Keratinocyte (primary cell): Measurements from ENCODE around the gene DYNC1I1. TPM values are rescaled to one million over a fixed set of nuclear protein-coding genes. Genes with fewer than 3 reads are reported as not detected.

Experiments
- DNase-seq: peaks from one replicate; pipeline ENCODE4 v3.0.0-alpha.2; 2011; ENCODE audit warnings: low read depth, missing footprints, low spot score
- FAIRE-seq: peaks from 2 replicates; lab custom pipeline; 2011; peaks lifted over from hg19 to GRCh38; lab: Jason Lieb, UNC
- H2AFZ ChIP-seq: 2 replicates; pipeline ENCODE4 v1.6.0; 2012; ENCODE audit warnings: low read length, control low read depth, inconsistent platforms; ENCODE audit not compliant: control insufficient read depth
- H3K27ac ChIP-seq: 2 replicates; pipeline ENCODE4 v1.5.1; 2011; ENCODE audit warnings: low read length; ENCODE audit not compliant: control insufficient read depth, insufficient read depth
- H3K27me3 ChIP-seq: 3 replicates; pipeline ENCODE4 v1.6.0; 2011; ENCODE audit warnings: low read length; ENCODE audit not compliant: control insufficient read depth, insufficient read depth; ENCODE audit errors: extremely low read depth
- H3K36me3 ChIP-seq, 2 experiments: 2 replicates in 1 of 2; 3 replicates in 1 of 2; pipeline ENCODE4 v1.5.1; 2011; ENCODE audit warnings: low read length in 2 of 2, mild to moderate bottlenecking in 1 of 2; ENCODE audit not compliant: control insufficient read depth in 2 of 2, insufficient read depth in 2 of 2; ENCODE audit errors: extremely low read depth in 1 of 2
- H3K4me1 ChIP-seq: 3 replicates; pipeline ENCODE4 v1.5.1; 2011; ENCODE audit warnings: low read length; ENCODE audit not compliant: control insufficient read depth, insufficient read depth; ENCODE audit errors: extremely low read depth
- H3K4me2 ChIP-seq: 3 replicates; pipeline ENCODE4 v1.6.0; 2011; ENCODE audit warnings: low read depth, low read length; ENCODE audit not compliant: control insufficient read depth, insufficient read depth; ENCODE audit errors: extremely low read depth
- H3K4me3 ChIP-seq, 3 experiments: fragments of 200-600 bp in 1 of 3; sonication (generic) in 1 of 3; 2 replicates in 2 of 3; 3 replicates in 1 of 3; pipeline ENCODE4 v1.5.1; 2011 to 2016; ENCODE audit warnings: low read length in 3 of 3, mild to moderate bottlenecking in 3 of 3, control low read depth in 2 of 3, inconsistent platforms in 1 of 3, low read depth in 1 of 3, mixed read lengths in 1 of 3, mixed run types in 1 of 3, moderate library complexity in 1 of 3; ENCODE audit not compliant: control insufficient read depth in 2 of 3, insufficient read depth in 2 of 3; ENCODE audit errors: extremely low read depth in 1 of 3
- H3K79me2 ChIP-seq: 2 replicates; pipeline ENCODE4 v1.6.0; 2012; ENCODE audit warnings: low read length; ENCODE audit not compliant: control insufficient read depth, insufficient read depth
- H3K9ac ChIP-seq: 3 replicates; pipeline ENCODE4 v1.6.0; 2011; ENCODE audit warnings: low read length; ENCODE audit not compliant: control insufficient read depth, insufficient read depth; ENCODE audit errors: extremely low read depth
- H3K9me1 ChIP-seq: 3 replicates; pipeline ENCODE4 v1.6.0; 2011; ENCODE audit warnings: low read length; ENCODE audit not compliant: control insufficient read depth, insufficient read depth; ENCODE audit errors: extremely low read depth
- H3K9me3 ChIP-seq: 2 replicates; pipeline ENCODE4 v1.5.1; 2012; ENCODE audit warnings: low read depth, low read length; ENCODE audit not compliant: control insufficient read depth
- H4K20me1 ChIP-seq: 3 replicates; pipeline ENCODE4 v1.6.0; 2011; ENCODE audit warnings: low read length; ENCODE audit not compliant: control insufficient read depth, insufficient read depth; ENCODE audit errors: extremely low read depth
- EZH2 ChIP-seq: IDR thresholded peaks from one replicate; pipeline ENCODE4 v1.6.1; 2012; ENCODE audit warnings: inconsistent platforms, mild to moderate bottlenecking, low read length, moderate library complexity
- dilution Hi-C: fragments of 300-500 bp; cut with MboI; formaldehyde crosslinking; loops from one replicate; pipeline ENCODE4 v1.7.0; 2020; ENCODE audit warnings: low sequenced_read_pairs; ENCODE audit not compliant: extremely low pct_ligation_motif_present
- polyA plus RNA-seq, 5 experiments: library from polyadenylated mRNA; depleted of rRNA in 3 of 5; stranded (reverse) in 3 of 5; stranded (forward) in 1 of 5; unstranded in 1 of 5; fragments of >200 nt; gene quantifications; 1 replicate in 1 of 5; 2 replicates in 3 of 5; 3 replicates in 1 of 5; pipeline versions ENCODE4 v1.2.1 to v1.2.3, GENCODE V29; 2011 to 2012; ENCODE audit warnings: missing spikeins in 2 of 5, low read depth in 1 of 5, low replicate concordance in 1 of 5
- TF ChIP-seq, protein P1 (sequence below), 3 experiments: IDR thresholded peaks in 1 of 3; conservative IDR thresholded peaks in 1 of 3; optimal IDR thresholded peaks in 1 of 3; 2 replicates in 2 of 3; 3 replicates in 1 of 3; pipeline versions ENCODE3 to v1.5.1; 2011; ENCODE audit warnings: low read length in 3 of 3, mild to moderate bottlenecking in 3 of 3, moderate library complexity in 2 of 3, control low read depth in 1 of 3, inconsistent platforms in 1 of 3; ENCODE audit not compliant: insufficient read depth in 2 of 3; ENCODE audit errors: extremely low read depth in 1 of 3

The DYNC1I1 gene
- polyA plus RNA-seq, 1 donor (not counting 4 experiments of a cell fraction or from before 2014, with no cell fraction given): 0.10 TPM

GRCh38 chr7:95843286-95843685, 70.9 kb downstream of the DYNC1I1 start:
- Histone ChIP-seq H3K36me3 (no peaks in the 10 kb centered on the region), H3K4me2 (no peak overlapping the region), H3K9me3 (no peaks in the 10 kb centered on the region), H3K9ac (no peak overlapping the region), H3K4me1 (no peaks in the 10 kb centered on the region), H3K9me1 (no peaks in the 10 kb centered on the region), H4K20me1 (no peaks in the 10 kb centered on the region), H3K27me3 (no peaks in the 10 kb centered on the region), H2AFZ (no peak overlapping the region), H3K4me3 (no peak overlapping the region), H3K79me2 (no peaks in the 10 kb centered on the region), H3K27ac (no peak overlapping the region)
- dilution Hi-C loops: no loop called here
- TF ChIP-seq, protein P1, sequence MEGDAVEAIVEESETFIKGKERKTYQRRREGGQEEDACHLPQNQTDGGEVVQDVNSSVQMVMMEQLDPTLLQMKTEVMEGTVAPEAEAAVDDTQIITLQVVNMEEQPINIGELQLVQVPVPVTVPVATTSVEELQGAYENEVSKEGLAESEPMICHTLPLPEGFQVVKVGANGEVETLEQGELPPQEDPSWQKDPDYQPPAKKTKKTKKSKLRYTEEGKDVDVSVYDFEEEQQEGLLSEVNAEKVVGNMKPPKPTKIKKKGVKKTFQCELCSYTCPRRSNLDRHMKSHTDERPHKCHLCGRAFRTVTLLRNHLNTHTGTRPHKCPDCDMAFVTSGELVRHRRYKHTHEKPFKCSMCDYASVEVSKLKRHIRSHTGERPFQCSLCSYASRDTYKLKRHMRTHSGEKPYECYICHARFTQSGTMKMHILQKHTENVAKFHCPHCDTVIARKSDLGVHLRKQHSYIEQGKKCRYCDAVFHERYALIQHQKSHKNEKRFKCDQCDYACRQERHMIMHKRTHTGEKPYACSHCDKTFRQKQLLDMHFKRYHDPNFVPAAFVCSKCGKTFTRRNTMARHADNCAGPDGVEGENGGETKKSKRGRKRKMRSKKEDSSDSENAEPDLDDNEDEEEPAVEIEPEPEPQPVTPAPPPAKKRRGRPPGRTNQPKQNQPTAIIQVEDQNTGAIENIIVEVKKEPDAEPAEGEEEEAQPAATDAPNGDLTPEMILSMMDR (optimal IDR thresholded peaks at IDR 0.05 in 1 of 3, IDR thresholded peaks at IDR 0.05 in 1 of 3, conservative IDR thresholded peaks at IDR 0.05 in 1 of 3; ENCODE audit: extremely low read depth in 1 of 3, insufficient read depth in 2 of 3, low read length in 3 of 3): peak; percentile 7 to 23 (median 11)
- no peak for TF ChIP-seq EZH2
- DNase-seq (no peak), FAIRE-seq (no peak)

DNA sequence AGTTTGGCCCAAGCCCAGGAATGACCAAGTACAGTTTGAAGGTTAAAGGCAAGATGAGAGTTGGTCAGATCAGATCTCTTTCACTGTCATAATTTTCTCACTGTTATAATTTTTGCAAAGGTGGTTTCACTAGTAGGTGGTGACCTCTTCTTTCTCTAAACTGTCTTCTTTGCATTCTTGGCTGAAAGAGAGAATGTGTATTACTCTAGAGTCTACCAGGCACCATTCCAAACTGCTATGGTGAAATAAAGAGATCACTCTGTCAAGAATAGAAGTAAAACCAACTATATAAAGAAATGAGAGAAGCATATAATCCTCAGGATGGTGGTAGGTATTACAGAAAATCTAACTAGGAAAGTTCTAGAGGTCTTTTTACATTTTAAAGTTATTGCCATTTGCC, 72.7 kb downstream of the DYNC1I1 start:
- H3K27me3 ChIP-seq: no peaks in the 10 kb centered on the region
- TF ChIP-seq EZH2: no peak
- TF ChIP-seq, protein P1 (optimal IDR thresholded peaks at IDR 0.05 in 1 of 3, IDR thresholded peaks at IDR 0.05 in 1 of 3, conservative IDR thresholded peaks at IDR 0.05 in 1 of 3; ENCODE audit: extremely low read depth in 1 of 3, insufficient read depth in 2 of 3, low read length in 3 of 3): no peak
- H3K27ac ChIP-seq: no peak overlapping the region
- no peak overlapping the region for H3K4me3 ChIP-seq
- no peaks in the 10 kb centered on the region for H4K20me1 ChIP-seq
- H3K9me1 ChIP-seq: no peaks in the 10 kb centered on the region
- no peak overlapping the region for H2AFZ ChIP-seq
- no peak for FAIRE-seq
- H3K36me3 ChIP-seq: no peaks in the 10 kb centered on the region
- no peaks in the 10 kb centered on the region for H3K79me2 ChIP-seq
- no peaks in the 10 kb centered on the region for H3K4me1 ChIP-seq
- H3K4me2 ChIP-seq: no peak overlapping the region
- dilution Hi-C loops: no loop called here
- H3K9me3 ChIP-seq: no peaks in the 10 kb centered on the region
- H3K9ac ChIP-seq: no peak overlapping the region
- DNase-seq: no peak
